ENCODE data around the gene SUGT1.

- TF ChIP-seq POLR2A (IDR thresholded peaks at IDR 0.05; ENCODE audit: low read length) (no peak), CTCF (IDR thresholded peaks at IDR 0.05) (no peak), HMGXB4 (CRISPR knock-in tag; IDR thresholded peaks at IDR 0.05; ENCODE audit: borderline replicate concordance) (no peak), SMC3 (IDR thresholded peaks at IDR 0.05) (no peak), KDM1A (IDR thresholded peaks at IDR 0.05; ENCODE audit: low read depth) (no peak), REST (IDR thresholded peaks at IDR 0.05) (no peak)
These were observed 73.6 kb downstream of the SUGT1 start for GRCh38 chr13:52726258-52726657.

Measured in A549 (cell line).